Astrocyte of the cerebellum (primary cell): ENCODE data around the gene MCOLN2.
"Not testable (repeated sequence)": the region's sequence is repeated elsewhere in the genome, so short reads cannot be mapped to it uniquely, and the experiment has no call there.

Source experiments
- DNase-seq: peaks from one replicate; pipeline ENCODE4 v3.0.0-alpha.2; 2011; ENCODE audit warnings: low read depth
- H3K4me3 ChIP-seq: 2 replicates; pipeline ENCODE4 v1.5.1; 2011; ENCODE audit warnings: mild to moderate bottlenecking, low read depth, low read length, moderate library complexity
- in situ Hi-C: cut with HindIII; loops from 2 replicates; pipeline ENCODE4 v1.10.0; 2017; ENCODE audit warnings: low sequenced_read_pairs
- TF ChIP-seq, protein P1 (sequence below): IDR thresholded peaks from 2 replicates; pipeline ENCODE4 v1.5.1; 2012; ENCODE audit warnings: low read length, low read depth, moderate library complexity, mild to moderate bottlenecking; ENCODE audit errors: missing control alignments

The MCOLN2 gene

DNA sequence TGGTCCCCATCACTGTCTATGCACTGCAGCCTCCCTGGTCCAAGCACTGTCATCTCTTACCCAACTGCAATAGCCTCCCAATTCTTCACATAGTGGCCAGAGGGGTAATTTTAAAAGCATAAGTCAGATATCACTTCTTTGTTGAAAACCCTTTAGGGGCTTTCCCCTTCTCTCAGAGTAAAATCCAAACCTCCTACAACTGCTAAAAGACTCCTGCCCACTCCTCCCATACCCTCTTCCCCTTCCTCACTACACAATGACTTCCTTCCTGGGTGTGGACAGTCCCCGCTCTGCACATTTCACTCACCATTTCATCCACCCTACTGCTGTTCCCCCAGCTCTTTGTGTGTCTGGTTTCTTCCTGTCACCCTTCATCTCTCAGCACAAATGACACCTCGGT is 8.3 kb downstream of the MCOLN2 start:
- TF ChIP-seq, protein P1, sequence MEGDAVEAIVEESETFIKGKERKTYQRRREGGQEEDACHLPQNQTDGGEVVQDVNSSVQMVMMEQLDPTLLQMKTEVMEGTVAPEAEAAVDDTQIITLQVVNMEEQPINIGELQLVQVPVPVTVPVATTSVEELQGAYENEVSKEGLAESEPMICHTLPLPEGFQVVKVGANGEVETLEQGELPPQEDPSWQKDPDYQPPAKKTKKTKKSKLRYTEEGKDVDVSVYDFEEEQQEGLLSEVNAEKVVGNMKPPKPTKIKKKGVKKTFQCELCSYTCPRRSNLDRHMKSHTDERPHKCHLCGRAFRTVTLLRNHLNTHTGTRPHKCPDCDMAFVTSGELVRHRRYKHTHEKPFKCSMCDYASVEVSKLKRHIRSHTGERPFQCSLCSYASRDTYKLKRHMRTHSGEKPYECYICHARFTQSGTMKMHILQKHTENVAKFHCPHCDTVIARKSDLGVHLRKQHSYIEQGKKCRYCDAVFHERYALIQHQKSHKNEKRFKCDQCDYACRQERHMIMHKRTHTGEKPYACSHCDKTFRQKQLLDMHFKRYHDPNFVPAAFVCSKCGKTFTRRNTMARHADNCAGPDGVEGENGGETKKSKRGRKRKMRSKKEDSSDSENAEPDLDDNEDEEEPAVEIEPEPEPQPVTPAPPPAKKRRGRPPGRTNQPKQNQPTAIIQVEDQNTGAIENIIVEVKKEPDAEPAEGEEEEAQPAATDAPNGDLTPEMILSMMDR = no peak
- DNase-seq = no peak
- in situ Hi-C loops = no loop called here

DNA sequence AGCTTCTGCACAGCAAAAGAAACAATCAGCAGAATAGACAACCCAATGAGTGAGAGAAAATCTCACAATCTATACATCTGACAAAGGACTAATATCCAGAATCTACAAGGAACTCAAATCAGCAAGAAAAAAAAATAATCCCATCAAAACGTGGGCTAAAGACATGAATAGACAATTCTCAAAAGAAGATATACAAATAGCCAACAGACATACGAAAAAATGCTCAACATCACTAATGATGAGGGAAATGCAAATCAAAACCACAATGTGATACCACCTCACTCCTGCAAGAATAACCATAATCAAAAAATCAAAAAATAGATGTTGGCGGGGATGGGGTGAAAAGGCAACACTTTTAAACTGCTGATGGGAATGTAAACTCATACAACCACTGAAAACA is 10.4 kb downstream of the MCOLN2 start:
- DNase-seq, H3K4me3 ChIP-seq, in situ Hi-C loops: not testable (repeated sequence)

More for the DNA sequence above, 8.3 kb downstream of the MCOLN2 start:
- no peak overlapping the region for H3K4me3 ChIP-seq

DNA sequence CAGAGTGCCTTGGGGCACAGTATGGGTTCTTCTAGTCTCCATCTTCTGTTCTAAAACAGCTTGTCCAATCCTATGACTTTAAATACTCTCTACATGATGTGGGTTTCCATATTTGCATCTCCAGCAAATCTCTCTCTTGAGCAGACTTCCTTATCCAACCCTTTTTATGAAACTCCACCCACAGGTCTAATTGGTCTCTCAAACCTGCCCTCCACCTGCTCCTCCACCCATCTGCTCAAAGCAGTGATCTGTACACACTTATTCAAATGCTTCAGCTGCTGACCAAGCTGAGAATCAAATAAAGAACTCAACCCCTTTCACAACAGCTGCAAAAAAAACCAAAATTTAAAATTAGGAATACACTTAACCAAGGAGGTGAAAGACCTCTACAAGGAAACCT is 11.5 kb downstream of the MCOLN2 start:
- in situ Hi-C loops = no loop called here
- DNase-seq = no peak
- TF ChIP-seq, protein P1 = no peak
- no peak overlapping the region for H3K4me3 ChIP-seq

DNA sequence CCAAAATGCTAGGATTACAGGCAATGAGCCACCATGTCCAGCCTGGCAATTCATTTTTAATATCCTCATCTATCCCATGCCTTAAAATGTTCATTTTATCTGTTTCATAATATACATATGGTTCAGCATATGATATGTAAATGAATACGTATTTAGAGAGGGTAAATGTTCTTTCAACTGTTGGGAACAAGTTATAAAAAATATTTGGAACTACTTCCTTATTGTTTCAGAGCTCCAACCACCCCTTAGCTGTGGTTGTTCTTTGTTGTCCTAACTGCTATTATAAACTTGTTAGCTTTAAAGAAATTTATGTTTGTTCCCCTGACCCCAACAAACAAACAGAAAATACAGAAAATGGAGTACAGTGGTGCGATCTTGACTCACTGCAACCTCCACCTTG is 14.5 kb downstream of the MCOLN2 start:
- no peak overlapping the region for H3K4me3 ChIP-seq
- in situ Hi-C loops = no loop called here
- no peak for DNase-seq
- TF ChIP-seq, protein P1 = no peak

DNA sequence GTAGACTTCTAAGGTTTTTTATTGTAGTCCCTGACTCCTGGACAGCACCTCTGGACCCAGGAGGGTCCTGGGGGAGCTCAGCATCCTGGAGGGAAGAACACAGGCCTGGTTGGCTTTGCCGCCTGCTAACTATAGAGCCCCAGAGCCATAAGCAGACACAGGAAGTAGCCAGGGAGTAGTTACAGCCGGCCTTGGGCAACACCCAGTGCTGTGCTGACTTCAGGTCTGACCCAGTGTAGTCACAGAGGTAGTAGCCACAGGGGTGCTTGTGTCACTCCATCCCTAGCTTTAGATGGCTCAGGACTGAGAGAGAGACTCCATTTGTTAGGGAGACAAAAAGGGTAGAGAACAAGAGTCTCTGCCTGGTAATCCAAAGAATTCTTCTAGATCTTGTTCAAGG is 21.9 kb downstream of the MCOLN2 start:
- no peak for DNase-seq
- in situ Hi-C loops = no loop called here
- no peak overlapping the region for H3K4me3 ChIP-seq
- TF ChIP-seq, protein P1 = no peak

DNA sequence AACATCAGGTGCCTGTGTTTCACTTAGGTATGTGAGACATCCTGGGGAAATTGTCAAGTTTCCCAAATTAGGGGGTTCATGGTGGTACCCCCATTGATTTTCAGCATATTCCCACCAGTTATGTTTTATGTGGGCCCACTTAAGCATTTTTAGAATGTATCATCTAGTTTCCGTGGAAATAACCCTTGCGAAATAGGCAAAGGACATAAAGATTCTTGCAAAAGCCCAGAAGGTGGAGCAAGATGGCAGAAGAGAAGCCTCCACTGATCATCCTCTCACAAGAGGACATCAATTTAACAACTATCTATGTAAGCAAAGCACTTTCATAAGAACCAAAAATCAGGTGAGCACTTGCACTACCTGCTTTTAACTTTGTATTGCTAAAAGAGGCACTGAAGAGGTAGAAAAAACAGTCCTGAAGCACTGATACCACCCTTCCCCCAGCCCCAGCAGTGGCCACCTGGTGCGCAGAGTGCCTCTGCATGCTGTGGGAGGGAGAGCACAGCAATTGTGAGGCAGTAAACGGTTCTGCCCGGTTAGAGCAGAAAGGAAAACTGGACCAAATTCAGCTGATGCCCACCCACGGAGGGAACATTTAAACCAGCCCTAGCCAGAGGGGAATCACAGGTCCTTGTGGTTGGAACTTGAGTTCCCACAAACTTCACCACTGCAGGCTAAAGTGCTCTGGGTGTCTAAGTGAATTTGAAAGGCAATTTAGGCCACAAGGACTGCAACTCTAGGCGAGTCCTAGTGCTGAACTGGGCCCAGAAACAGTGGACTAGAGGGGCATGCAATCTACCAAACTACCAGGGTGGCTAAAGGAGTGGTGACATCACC is 23.2 kb downstream of the MCOLN2 start:
- H3K4me3 ChIP-seq = no peak overlapping the region
- in situ Hi-C loops = no loop called here
- no peak for DNase-seq
- TF ChIP-seq, protein P1 = no peak

DNA sequence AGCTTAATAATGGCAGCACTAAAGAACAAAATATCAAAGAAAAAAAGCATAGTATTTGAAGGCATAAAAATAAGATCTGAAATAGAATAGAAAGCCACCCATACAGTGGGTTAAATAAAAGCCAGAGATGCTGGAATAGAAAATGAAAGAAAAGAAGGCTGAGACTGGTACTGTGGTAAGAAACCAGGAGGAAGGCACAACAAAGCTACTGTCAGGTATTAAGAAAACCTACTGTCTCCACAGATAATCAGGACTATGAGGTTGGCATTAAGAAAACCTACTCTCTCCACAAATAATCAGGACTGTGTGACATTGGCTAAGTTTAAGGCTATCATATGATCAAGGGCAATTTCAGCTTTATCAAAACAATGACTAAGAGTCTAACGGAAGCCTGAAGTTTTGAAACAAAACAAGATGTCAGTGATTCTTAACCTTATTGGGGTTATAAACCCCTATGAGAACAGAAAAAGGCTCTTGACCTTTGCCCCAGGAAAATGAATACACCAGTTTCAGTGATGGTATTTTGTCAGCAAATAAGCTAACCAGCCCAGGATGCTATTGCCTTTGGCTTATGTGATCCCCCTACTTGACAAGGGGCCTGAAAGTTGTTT is 24.4 kb downstream of the MCOLN2 start:
- no peak overlapping the region for H3K4me3 ChIP-seq
- DNase-seq = no peak
- TF ChIP-seq, protein P1 = no peak
- in situ Hi-C loops = no loop called here
